A673 (cell line): ENCODE data around the gene DIRAS1. TPM values are rescaled to one million over a fixed set of nuclear protein-coding genes. Genes with fewer than 3 reads are reported as not detected.
A peak's percentile ranks its signal among the peaks of the same experiment; 100 is the strongest.

Source experiments
- BruUV-seq: library from RNA; stranded (reverse); fragments of 400-500 nt; replicated peaks from 2 replicates; lab custom pipeline; 2021; lab: Mats Ljungman, UMichigan
- CTCF ChIA-PET: fragments of 300-600 bp; sonication (Branson Sonifier 250); formaldehyde crosslinking; loops from one replicate; lab custom pipeline; 2022; ENCODE audit warnings: antibody characterized with exemption; lab: Charles Lee
- POLR2A ChIA-PET: fragments of 300-600 bp; sonication (Branson Sonifier 250); formaldehyde crosslinking; loops from one replicate; lab custom pipeline; 2022; ENCODE audit warnings: antibody characterized with exemption; ENCODE audit not compliant: low non-redundant PET; lab: Charles Lee
- DNase-seq: peaks from one replicate; pipeline ENCODE4 v3.0.0-alpha.2; 2015; ENCODE audit warnings: low spot score
- H3K27ac ChIP-seq: fragments of 200-600 bp; sonication (generic); 2 replicates; pipeline ENCODE4 v1.5.1; 2016; ENCODE audit warnings: mixed run types, low read depth, mild to moderate bottlenecking, mixed read lengths, antibody characterized with exemption, low read length; ENCODE audit not compliant: poor library complexity, severe bottlenecking
- H3K27me3 ChIP-seq: fragments of 200-600 bp; sonication (generic); replicated peaks from 2 replicates; pipeline ENCODE4 v1.6.1; 2017; ENCODE audit warnings: mixed run types, low read depth, mild to moderate bottlenecking, mixed read lengths, antibody characterized with exemption, low read length; ENCODE audit not compliant: insufficient read depth, poor library complexity
- H3K36me3 ChIP-seq: fragments of 200-600 bp; sonication (generic); 2 replicates; pipeline ENCODE4 v1.6.1; 2016; ENCODE audit warnings: mixed run types, mild to moderate bottlenecking, mixed read lengths, antibody characterized with exemption, low read length; ENCODE audit not compliant: insufficient read depth, poor library complexity, severe bottlenecking
- H3K4me1 ChIP-seq: fragments of 200-600 bp; sonication (generic); 2 replicates; pipeline ENCODE4 v1.6.1; 2017; ENCODE audit warnings: mixed run types, mild to moderate bottlenecking, mixed read lengths, antibody characterized with exemption, low read length; ENCODE audit not compliant: insufficient read depth, poor library complexity, severe bottlenecking
- H3K4me3 ChIP-seq: fragments of 200-600 bp; sonication (generic); 2 replicates; pipeline ENCODE4 v1.5.1; 2016; ENCODE audit warnings: low read depth, mixed run types, mild to moderate bottlenecking, mixed read lengths, low read length; ENCODE audit not compliant: poor library complexity, severe bottlenecking
- H3K9me3 ChIP-seq: fragments of 200-600 bp; sonication (generic); 2 replicates; pipeline ENCODE4 v1.6.1; 2016; ENCODE audit warnings: mixed run types, low read depth, mild to moderate bottlenecking, mixed read lengths, antibody characterized with exemption, low read length; ENCODE audit not compliant: poor library complexity, severe bottlenecking
- CTCF ChIP-seq: fragments of 300-800, 200-600 bp; sonication (generic); conservative IDR thresholded peaks from 2 replicates; pipeline ENCODE4 v1.5.1; 2017; ENCODE audit warnings: low read depth, mild to moderate bottlenecking, antibody characterized with exemption, low read length, moderate library complexity, mixed read lengths
- EZH2 ChIP-seq: fragments of 200-600 bp; sonication (generic); IDR thresholded peaks from 2 replicates; pipeline ENCODE4 v1.6.1; 2017; ENCODE audit warnings: borderline replicate concordance, low read depth, mild to moderate bottlenecking, mixed read lengths, antibody characterized with exemption, low read length; ENCODE audit not compliant: poor library complexity, severe bottlenecking
- intact Hi-C: fragments of 100-400 bp; cut with micrococcal nuclease; formaldehyde crosslinking; loops from one replicate; pipeline ENCODE4 v1.10.0; 2022; ENCODE audit not compliant: unreplicated experiment
- total RNA-seq: library from RNA; stranded (reverse); gene quantifications from 2 replicates; pipeline ENCODE4 v1.2.3, GENCODE V29; 2021

Gene DIRAS1
- total RNA-seq, 1 experiment from 2014 or later, result 36.8 TPM

- no peak for DNase-seq
- CTCF ChIA-PET, result no interaction called here
- Histone ChIP-seq H3K27me3 (no peaks in the 10 kb centered on the region), H3K9me3 (no peaks in the 10 kb centered on the region), H3K4me1 (no peaks in the 10 kb centered on the region), H3K4me3 (no peak overlapping the region), H3K36me3 (peaks cover 34% of the 10 kb centered on the region), H3K27ac (no peak overlapping the region)
- POLR2A ChIA-PET, result no interaction called here
- no TSS peak for BruUV-seq
- no peak for TF ChIP-seq CTCF
- no peak for TF ChIP-seq EZH2
- intact Hi-C loops, result no loop called here
Measured at GRCh38 chr19:2755448-2755705, 34.2 kb upstream of the DIRAS1 start.

- intact Hi-C loops, result no loop called here
- H3K27ac ChIP-seq, result no peak overlapping the region
- ChIA-PET CTCF (interaction anchor here (0.6 kb wide), 1 partner anchor 89 kb away, joined by 4 read pairs; no protein-coding TSS in a partner anchor), POLR2A (no interaction called here)
- no peaks in the 10 kb centered on the region for H3K4me1 ChIP-seq
- peaks cover 34% of the 10 kb centered on the region for H3K36me3 ChIP-seq
- TF ChIP-seq EZH2, result no peak
- no peak for TF ChIP-seq CTCF
- BruUV-seq, result TSS peak; percentile 49
- H3K4me3 ChIP-seq, result no peak overlapping the region
- no peak for DNase-seq
- no peaks in the 10 kb centered on the region for H3K27me3 ChIP-seq
- H3K9me3 ChIP-seq, result no peaks in the 10 kb centered on the region
Measured at GRCh38 chr19:2754659-2755447, 33.7 kb upstream of the DIRAS1 start.

- POLR2A ChIA-PET, result no interaction called here
- Histone ChIP-seq H3K27me3 (no peaks in the 10 kb centered on the region), H3K9me3 (no peaks in the 10 kb centered on the region), H3K4me1 (no peaks in the 10 kb centered on the region), H3K36me3 (peaks cover 16% of the 10 kb centered on the region), H3K27ac (no peak overlapping the region), H3K4me3 (no peak overlapping the region)
- DNase-seq, result no peak
- no TSS peak for BruUV-seq
- TF ChIP-seq EZH2 (no peak), CTCF (no peak)
- intact Hi-C loops, result no loop called here
- CTCF ChIA-PET, result no interaction called here
Measured at GRCh38 chr19:2751438-2751830, 30.3 kb upstream of the DIRAS1 start.
